ENCODE results near the gene SLC13A2.

The SLC13A2 gene

GRCh38 chr17:28540231-28540630, 66.8 kb downstream of the SLC13A2 start:
- DNase-seq (ENCODE audit: low spot score), result no peak
- TF ChIP-seq CTCF (IDR thresholded peaks at IDR 0.05; ENCODE audit: extremely low read depth, missing control alignments), result no peak

- no peak for DNase-seq (ENCODE audit: low spot score)
- TF ChIP-seq CTCF (IDR thresholded peaks at IDR 0.05; ENCODE audit: extremely low read depth, missing control alignments), result no peak
These were observed 68.0 kb downstream of the SLC13A2 start for GRCh38 chr17:28541439-28541838.

- no peak for TF ChIP-seq CTCF (IDR thresholded peaks at IDR 0.05; ENCODE audit: extremely low read depth, missing control alignments)
- DNase-seq (ENCODE audit: low spot score), result no peak
These were observed 71.1 kb downstream of the SLC13A2 start for GRCh38 chr17:28544402-28545140.

- TF ChIP-seq CTCF (IDR thresholded peaks at IDR 0.05; ENCODE audit: extremely low read depth, missing control alignments), result no peak
- DNase-seq (ENCODE audit: low spot score), result no peak
These were observed 71.7 kb downstream of the SLC13A2 start for GRCh38 chr17:28545141-28545503.

- no peak for TF ChIP-seq CTCF (IDR thresholded peaks at IDR 0.05; ENCODE audit: extremely low read depth, missing control alignments)
- DNase-seq (ENCODE audit: low spot score), result no peak
These were observed 72.5 kb downstream of the SLC13A2 start for GRCh38 chr17:28545787-28546415.

GRCh38 chr17:28547096-28547622, 73.7 kb downstream of the SLC13A2 start:
- DNase-seq (ENCODE audit: low spot score), result no peak
- no peak for TF ChIP-seq CTCF (IDR thresholded peaks at IDR 0.05; ENCODE audit: extremely low read depth, missing control alignments)
